Ovary (tissue), 3 donors: ENCODE data around the gene CHRM4.

Experiments
- CTCF ChIP-seq, 3 donors: fragments of 450-650 bp in 2 of 3; fragments of 200-600 bp in 1 of 3; IDR thresholded peaks; one replicate each; pipeline versions ENCODE4 v1.5.1 to v1.8.0; 2016 to 2022; ENCODE audit warnings: antibody characterized with exemption in 3 of 3, mild to moderate bottlenecking in 1 of 3
- EP300 ChIP-seq: sonication (generic); formaldehyde crosslinking; IDR thresholded peaks from one replicate; pipeline ENCODE4 v1.6.1; 2017; ENCODE audit warnings: antibody characterized with exemption
- donor health status: DM: no; HTN: no; CAD: no.

GRCh38 chr11:46421257-46421880, 29.8 kb upstream of the CHRM4 start:
- TF ChIP-seq EP300, result no peak
- no peak for TF ChIP-seq CTCF (IDR thresholded peaks at IDR 0.05)
